Activated T-helper 1 cell treated with anti-CD3 and anti-CD28 coated beads, Interleukin-12 subunit alpha, Interleukin-12 subunit beta, Interleukin-2, Interleukin-4 antibody, amounts not matched to agents 30 ng/mL and 10 ng/mL and 1 ng/mL, durations not matched to agents 14 hours and 24 hours and 36 hours (primary cell): ENCODE measurements around the gene ESYT3. TPM values are rescaled to one million over a fixed set of nuclear protein-coding genes. Genes with fewer than 3 reads are reported as not detected.
"Not testable (repeated sequence)": the region's sequence is repeated elsewhere in the genome, so short reads cannot be mapped to it uniquely, and the experiment has no call there.

ENCODE experiments used
- DNase-seq: peaks from one replicate; pipeline ENCODE4 v3.0.0; 2021; ENCODE audit warnings: low spot score
- H3K27ac Mint-ChIP-seq: one replicate; pipeline ENCODE4 v1.8.0; 2021; ENCODE audit warnings: mild to moderate bottlenecking, mixed read lengths
- H3K27me3 Mint-ChIP-seq: one replicate; pipeline ENCODE4 v1.8.0; 2022; ENCODE audit warnings: mild to moderate bottlenecking, moderate library complexity, mixed read lengths; ENCODE audit not compliant: insufficient read depth
- H3K36me3 Mint-ChIP-seq: one replicate; pipeline ENCODE4 v1.8.0; 2021; ENCODE audit warnings: low read depth, mixed read lengths
- H3K4me1 Mint-ChIP-seq: one replicate; pipeline ENCODE4 v1.8.0; 2021; ENCODE audit warnings: low read depth, mixed read lengths
- H3K4me3 Mint-ChIP-seq: one replicate; pipeline ENCODE4 v1.8.0; 2021; ENCODE audit warnings: mild to moderate bottlenecking, moderate library complexity, mixed read lengths
- H3K9me3 Mint-ChIP-seq: one replicate; pipeline ENCODE4 v1.8.0; 2021; ENCODE audit warnings: mixed read lengths
- intact Hi-C: fragments of 100-400 bp; cut with micrococcal nuclease; formaldehyde crosslinking; loops from one replicate; pipeline ENCODE4 v1.15.1; 2024
- total RNA-seq: library from RNA; stranded (reverse); gene quantifications from 2 replicates; pipeline ENCODE4 v1.2.3, GENCODE V29; 2022

Gene ESYT3
- total RNA-seq, 1 donor from 2014 or later, result 0.44 TPM

- Mint-ChIP-seq H3K27me3 (peaks cover 4% of the 10 kb centered on the region), H3K36me3 (no peaks in the 10 kb centered on the region), H3K4me3 (no peak overlapping the region), H3K27ac (no peak overlapping the region), H3K9me3 (no peaks in the 10 kb centered on the region), H3K4me1 (no peaks in the 10 kb centered on the region)
- intact Hi-C loops, result loop anchor here (5.0 kb wide), 1 partner anchor 116 kb away; the partner anchor contains the start of gene CEP70
- no peak for DNase-seq
Observed at GRCh38 chr3:138476526-138476925, 42.1 kb downstream of the ESYT3 start.

GRCh38 chr3:138477120-138477519 lies 42.7 kb downstream of the ESYT3 start:
- intact Hi-C loops, result loop anchor here (5.0 kb wide), 1 partner anchor 115 kb away; the partner anchor contains the start of gene CEP70
- Mint-ChIP-seq H3K4me1 (no peaks in the 10 kb centered on the region), H3K9me3 (no peaks in the 10 kb centered on the region), H3K36me3 (no peaks in the 10 kb centered on the region), H3K4me3 (no peak overlapping the region), H3K27me3 (peaks cover 4% of the 10 kb centered on the region), H3K27ac (no peak overlapping the region)
- DNase-seq, result no peak

GRCh38 chr3:138477801-138478200 lies 43.4 kb downstream of the ESYT3 start:
- no peaks in the 10 kb centered on the region for H3K4me1 Mint-ChIP-seq
- no peak for DNase-seq
- no peak overlapping the region for H3K27ac Mint-ChIP-seq
- H3K27me3 Mint-ChIP-seq, result peaks cover 10% of the 10 kb centered on the region
- intact Hi-C loops, result loop anchor here (5.0 kb wide), 1 partner anchor 114 kb away; the partner anchor contains the start of gene CEP70
- no peaks in the 10 kb centered on the region for H3K36me3 Mint-ChIP-seq
- no peaks in the 10 kb centered on the region for H3K9me3 Mint-ChIP-seq
- H3K4me3 Mint-ChIP-seq, result no peak overlapping the region

GRCh38 chr3:138479438-138479863 lies 45.0 kb downstream of the ESYT3 start:
- intact Hi-C loops, result loop anchor here (1.0 to 5.0 kb wide), 2 partner anchors 113 to 436 kb away; partner anchors contain the start of gene CEP70

GRCh38 chr3:138484672-138485071 lies 50.3 kb downstream of the ESYT3 start:
- intact Hi-C loops, H3K4me1 Mint-ChIP-seq, H3K4me3 Mint-ChIP-seq, DNase-seq, H3K36me3 Mint-ChIP-seq, H3K27me3 Mint-ChIP-seq, H3K27ac Mint-ChIP-seq: not testable (repeated sequence)
- H3K9me3 Mint-ChIP-seq, result peaks cover 39% of the 10 kb centered on the region

More at GRCh38 chr3:138479438-138479863, 45.0 kb downstream of the ESYT3 start:
- no peak for DNase-seq
- H3K27me3 Mint-ChIP-seq, result peaks cover 10% of the 10 kb centered on the region
- no peak overlapping the region for H3K27ac Mint-ChIP-seq
- H3K4me3 Mint-ChIP-seq, result no peak overlapping the region
- H3K9me3 Mint-ChIP-seq, result no peaks in the 10 kb centered on the region
- H3K4me1 Mint-ChIP-seq, result no peaks in the 10 kb centered on the region
- H3K36me3 Mint-ChIP-seq, result no peaks in the 10 kb centered on the region

GRCh38 chr3:138486580-138486979 lies 52.2 kb downstream of the ESYT3 start:
- not testable (repeated sequence) for H3K27me3 Mint-ChIP-seq

GRCh38 chr3:138491971-138492370 lies 57.6 kb downstream of the ESYT3 start:
- Mint-ChIP-seq H3K27ac (no peak overlapping the region), H3K9me3 (peaks cover 26% of the 10 kb centered on the region)
- intact Hi-C loops, result no loop called here

More at GRCh38 chr3:138486580-138486979, 52.2 kb downstream of the ESYT3 start:
- intact Hi-C loops, H3K4me1 Mint-ChIP-seq, DNase-seq, H3K36me3 Mint-ChIP-seq, H3K4me3 Mint-ChIP-seq, H3K27ac Mint-ChIP-seq: not testable (repeated sequence)
- peaks cover 40% of the 10 kb centered on the region for H3K9me3 Mint-ChIP-seq

GRCh38 chr3:138492980-138493675 lies 58.7 kb downstream of the ESYT3 start:
- Mint-ChIP-seq H3K4me1 (peaks cover 12% of the 10 kb centered on the region), H3K9me3 (peaks cover 14% of the 10 kb centered on the region), H3K36me3 (peaks cover 2% of the 10 kb centered on the region), H3K27me3 (peaks cover 4% of the 10 kb centered on the region), H3K4me3 (no peak overlapping the region), H3K27ac (no peak overlapping the region)
- intact Hi-C loops, result no loop called here
- no peak for DNase-seq

More at GRCh38 chr3:138491971-138492370, 57.6 kb downstream of the ESYT3 start:
- peaks cover 12% of the 10 kb centered on the region for H3K4me1 Mint-ChIP-seq
- no peak overlapping the region for H3K4me3 Mint-ChIP-seq
- H3K36me3 Mint-ChIP-seq, result no peaks in the 10 kb centered on the region
- no peak for DNase-seq
- peaks cover 4% of the 10 kb centered on the region for H3K27me3 Mint-ChIP-seq

- H3K27me3 Mint-ChIP-seq, result peaks cover 4% of the 10 kb centered on the region
- peaks cover 12% of the 10 kb centered on the region for H3K4me1 Mint-ChIP-seq
- H3K36me3 Mint-ChIP-seq, result peaks cover 2% of the 10 kb centered on the region
- peaks cover 9% of the 10 kb centered on the region for H3K9me3 Mint-ChIP-seq
- no peak for DNase-seq
- intact Hi-C loops, result no loop called here
- no peak overlapping the region for H3K27ac Mint-ChIP-seq
- no peak overlapping the region for H3K4me3 Mint-ChIP-seq
Observed at GRCh38 chr3:138493804-138494606, 59.6 kb downstream of the ESYT3 start.

GRCh38 chr3:138494607-138494929 lies 60.2 kb downstream of the ESYT3 start:
- Mint-ChIP-seq H3K9me3 (peaks cover 6% of the 10 kb centered on the region), H3K27me3 (peaks cover 4% of the 10 kb centered on the region), H3K4me1 (peaks cover 12% of the 10 kb centered on the region), H3K36me3 (peaks cover 2% of the 10 kb centered on the region), H3K4me3 (no peak overlapping the region), H3K27ac (no peak overlapping the region)
- DNase-seq, result no peak
- intact Hi-C loops, result no loop called here

GRCh38 chr3:138495638-138496037 lies 61.2 kb downstream of the ESYT3 start:
- H3K36me3 Mint-ChIP-seq, H3K4me3 Mint-ChIP-seq, DNase-seq, H3K9me3 Mint-ChIP-seq, H3K27me3 Mint-ChIP-seq, intact Hi-C loops, H3K27ac Mint-ChIP-seq: not testable (repeated sequence)
- peaks cover 12% of the 10 kb centered on the region for H3K4me1 Mint-ChIP-seq

GRCh38 chr3:138496436-138496835 lies 62.0 kb downstream of the ESYT3 start:
- peaks cover 3% of the 10 kb centered on the region for H3K9me3 Mint-ChIP-seq
- no peak overlapping the region for H3K27ac Mint-ChIP-seq
- H3K27me3 Mint-ChIP-seq, result peaks cover 2% of the 10 kb centered on the region
- no peak overlapping the region for H3K4me3 Mint-ChIP-seq
- H3K4me1 Mint-ChIP-seq, result peaks cover 12% of the 10 kb centered on the region
- H3K36me3 Mint-ChIP-seq, result peaks cover 4% of the 10 kb centered on the region
- no peak for DNase-seq
- intact Hi-C loops, result no loop called here

- H3K27me3 Mint-ChIP-seq, result no peaks in the 10 kb centered on the region
- peaks cover 4% of the 10 kb centered on the region for H3K36me3 Mint-ChIP-seq
- no peak overlapping the region for H3K27ac Mint-ChIP-seq
- intact Hi-C loops, result no loop called here
- H3K4me3 Mint-ChIP-seq, result no peak overlapping the region
- no peak for DNase-seq
- peaks cover 12% of the 10 kb centered on the region for H3K4me1 Mint-ChIP-seq
- H3K9me3 Mint-ChIP-seq, result peaks cover 1% of the 10 kb centered on the region
Observed at GRCh38 chr3:138497021-138497420, 62.6 kb downstream of the ESYT3 start.
